ENCODE data around the gene MXD4.

Gene MXD4

DNA sequence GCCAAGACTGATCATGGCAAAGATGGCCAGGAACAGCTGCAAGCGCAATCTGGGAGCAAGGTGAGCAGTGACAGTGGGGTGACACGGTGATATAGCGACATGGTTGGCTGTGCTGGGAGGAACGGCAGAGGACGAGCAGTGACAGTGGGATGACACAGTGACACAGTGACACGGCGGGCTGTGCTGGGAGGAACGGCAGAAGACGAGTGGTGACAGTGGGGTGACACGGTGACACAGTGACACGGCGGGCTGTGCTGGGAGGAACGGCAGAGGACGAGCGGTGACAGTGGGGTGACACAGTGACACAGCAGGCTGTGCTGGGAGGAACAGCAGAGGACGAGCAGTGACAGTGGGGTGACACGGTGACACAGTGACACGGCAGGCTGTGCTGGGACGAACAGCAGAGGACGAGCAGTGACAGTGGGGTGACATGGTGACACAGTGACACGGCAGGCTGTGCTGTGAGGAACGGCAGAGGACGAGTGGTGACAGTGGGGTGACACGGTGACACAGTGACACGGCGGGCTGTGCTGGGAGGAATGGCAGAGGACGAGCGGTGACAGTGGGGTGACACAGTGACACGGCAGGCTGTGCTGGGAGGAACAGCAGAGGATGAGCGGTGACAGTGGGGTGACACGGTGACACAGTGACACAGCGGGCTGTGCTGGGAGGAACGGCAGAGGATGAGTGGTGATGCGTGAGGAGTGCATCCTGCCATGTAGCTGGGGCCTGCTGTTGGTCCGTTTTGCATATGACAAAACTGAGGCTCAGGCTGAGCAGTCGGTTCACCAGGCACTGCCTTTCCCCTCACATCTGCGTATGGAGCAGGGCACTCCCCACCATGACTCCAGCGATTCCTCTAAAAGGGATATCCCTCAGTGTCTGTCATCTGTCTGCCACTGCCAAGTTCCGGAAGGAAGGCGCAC is 36.0 kb upstream of the MXD4 start:
- H3K27ac ChIP-seq, result no peak overlapping the region
- TF ChIP-seq, protein P1, sequence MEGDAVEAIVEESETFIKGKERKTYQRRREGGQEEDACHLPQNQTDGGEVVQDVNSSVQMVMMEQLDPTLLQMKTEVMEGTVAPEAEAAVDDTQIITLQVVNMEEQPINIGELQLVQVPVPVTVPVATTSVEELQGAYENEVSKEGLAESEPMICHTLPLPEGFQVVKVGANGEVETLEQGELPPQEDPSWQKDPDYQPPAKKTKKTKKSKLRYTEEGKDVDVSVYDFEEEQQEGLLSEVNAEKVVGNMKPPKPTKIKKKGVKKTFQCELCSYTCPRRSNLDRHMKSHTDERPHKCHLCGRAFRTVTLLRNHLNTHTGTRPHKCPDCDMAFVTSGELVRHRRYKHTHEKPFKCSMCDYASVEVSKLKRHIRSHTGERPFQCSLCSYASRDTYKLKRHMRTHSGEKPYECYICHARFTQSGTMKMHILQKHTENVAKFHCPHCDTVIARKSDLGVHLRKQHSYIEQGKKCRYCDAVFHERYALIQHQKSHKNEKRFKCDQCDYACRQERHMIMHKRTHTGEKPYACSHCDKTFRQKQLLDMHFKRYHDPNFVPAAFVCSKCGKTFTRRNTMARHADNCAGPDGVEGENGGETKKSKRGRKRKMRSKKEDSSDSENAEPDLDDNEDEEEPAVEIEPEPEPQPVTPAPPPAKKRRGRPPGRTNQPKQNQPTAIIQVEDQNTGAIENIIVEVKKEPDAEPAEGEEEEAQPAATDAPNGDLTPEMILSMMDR (conservative IDR thresholded peaks at IDR 0.05), result no peak
- no peak for TF ChIP-seq ZFX (IDR thresholded peaks at IDR 0.05)

DNA sequence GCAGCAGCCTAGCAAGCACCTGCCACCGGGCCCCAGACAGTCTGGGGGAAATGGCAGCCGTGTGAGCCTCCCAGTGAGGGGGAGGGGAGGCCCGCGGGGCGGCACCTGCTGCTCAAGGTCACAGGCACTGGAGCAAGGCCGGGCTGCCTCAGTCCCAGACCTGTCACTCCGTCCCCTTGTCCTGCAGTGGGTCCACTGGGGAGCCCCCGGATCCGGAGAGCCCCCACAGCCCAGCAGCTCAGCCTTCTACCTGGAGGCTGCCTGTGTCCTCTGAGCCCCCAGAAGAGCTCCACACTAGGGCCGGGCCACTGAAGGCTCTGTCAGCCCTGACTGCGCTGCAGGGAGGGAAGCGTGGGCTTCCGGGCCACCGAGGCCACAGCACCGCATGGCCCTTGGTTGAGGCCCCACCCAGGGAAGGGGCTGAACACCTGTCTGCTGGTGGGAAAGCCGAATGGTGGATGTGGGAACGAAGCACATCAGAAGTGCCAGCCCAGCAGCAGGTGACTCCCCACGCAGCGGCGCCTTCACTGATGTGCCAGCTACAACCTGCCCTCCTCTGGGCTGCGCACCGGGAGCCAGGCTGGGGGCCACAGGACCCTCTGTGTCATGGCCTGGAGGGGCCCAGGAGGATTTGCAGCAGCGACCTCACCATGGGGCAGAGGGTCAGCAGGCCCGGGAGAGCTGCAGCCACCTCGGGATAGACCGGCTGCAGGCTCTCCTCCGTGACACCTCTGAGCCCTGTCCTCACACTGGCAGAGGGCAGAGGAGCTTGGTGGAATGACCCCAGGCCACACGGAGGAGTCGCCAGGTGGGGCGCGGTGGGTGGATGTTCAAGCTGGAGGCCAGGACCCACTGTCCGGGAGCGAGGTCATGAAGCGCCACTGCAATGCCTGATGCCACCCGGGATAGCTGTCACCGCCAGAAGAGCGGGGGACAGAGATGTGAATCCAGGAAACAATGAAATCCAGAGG is 35.0 kb upstream of the MXD4 start:
- H3K27ac ChIP-seq, result no peak overlapping the region
- TF ChIP-seq, protein P1 (conservative IDR thresholded peaks at IDR 0.05), result no peak
- TF ChIP-seq ZFX (IDR thresholded peaks at IDR 0.05), result no peak

- no peak overlapping the region for H3K27ac ChIP-seq
- TF ChIP-seq, protein P1 (conservative IDR thresholded peaks at IDR 0.05), result no peak
- no peak for TF ChIP-seq ZFX (IDR thresholded peaks at IDR 0.05)
Observed at GRCh38 chr4:2295900-2296442, 34.1 kb upstream of the MXD4 start.

DNA sequence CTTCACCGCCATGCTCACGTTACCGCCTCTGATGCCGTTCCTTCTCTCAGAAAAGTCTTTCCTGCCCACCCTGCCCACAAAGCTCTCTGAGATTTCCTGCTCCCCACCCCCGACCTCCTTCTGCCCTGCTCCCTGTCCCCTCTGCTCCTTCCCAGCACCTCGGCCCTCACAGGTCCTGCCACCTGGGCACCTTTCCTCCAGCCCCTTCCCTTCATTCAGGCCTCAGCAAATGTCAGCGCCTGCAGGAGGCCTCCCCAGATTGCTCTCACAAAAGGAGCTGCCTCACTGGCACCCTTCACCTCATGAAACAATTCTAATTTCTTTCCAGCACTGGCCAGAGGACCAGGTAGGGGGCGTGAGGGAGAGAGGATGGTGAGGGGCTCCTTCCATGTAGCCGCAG is 33.6 kb upstream of the MXD4 start:
- TF ChIP-seq, protein P1 (conservative IDR thresholded peaks at IDR 0.05), result no peak
- no peak overlapping the region for H3K27ac ChIP-seq

- no peak overlapping the region for H3K27ac ChIP-seq
- TF ChIP-seq ZFX (IDR thresholded peaks at IDR 0.05), result no peak
Observed at GRCh38 chr4:2292646-2293108, 30.8 kb upstream of the MXD4 start.

- H3K27ac ChIP-seq, result no peak overlapping the region
- TF ChIP-seq ZFX (IDR thresholded peaks at IDR 0.05), result no peak
- TF ChIP-seq, protein P1 (conservative IDR thresholded peaks at IDR 0.05), result no peak
Observed at GRCh38 chr4:2291705-2292645, 30.1 kb upstream of the MXD4 start.

Data from C4-2B (cell line).